Keratinocyte (primary cell): Measurements from ENCODE around the gene DCUN1D4.

ENCODE experiments used
- CTCF ChIP-seq, 3 experiments: IDR thresholded peaks in 1 of 3; conservative IDR thresholded peaks in 1 of 3; optimal IDR thresholded peaks in 1 of 3; 2 replicates in 2 of 3; 3 replicates in 1 of 3; pipeline versions ENCODE3 to v1.5.1; 2011; ENCODE audit warnings: low read length in 3 of 3, mild to moderate bottlenecking in 3 of 3, moderate library complexity in 2 of 3, control low read depth in 1 of 3, inconsistent platforms in 1 of 3; ENCODE audit not compliant: insufficient read depth in 2 of 3; ENCODE audit errors: extremely low read depth in 1 of 3
- EZH2 ChIP-seq: IDR thresholded peaks from one replicate; pipeline ENCODE4 v1.6.1; 2012; ENCODE audit warnings: inconsistent platforms, mild to moderate bottlenecking, low read length, moderate library complexity

DNA sequence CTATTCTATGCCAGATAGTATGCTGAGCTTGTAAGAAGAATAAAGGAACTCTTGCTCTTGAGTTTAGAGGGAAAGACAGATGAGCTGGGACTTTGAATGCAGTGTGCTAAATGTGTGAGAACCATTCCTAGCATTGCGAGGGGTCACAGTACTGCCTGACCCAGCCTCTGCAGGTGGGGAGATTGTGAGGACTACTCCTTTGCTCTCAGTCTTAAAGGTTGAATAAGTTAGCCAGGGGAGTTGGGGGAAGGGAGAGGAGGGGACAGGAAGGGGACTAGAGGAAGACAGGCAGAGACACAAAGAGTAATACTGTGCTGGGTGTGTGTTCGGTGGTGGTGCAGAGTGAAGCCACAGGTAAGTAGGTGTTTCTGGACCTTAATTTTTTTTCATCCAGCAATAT lies 41.7 kb downstream of the DCUN1D4 start:
- TF ChIP-seq CTCF (optimal IDR thresholded peaks at IDR 0.05 in 1 of 3, IDR thresholded peaks at IDR 0.05 in 1 of 3, conservative IDR thresholded peaks at IDR 0.05 in 1 of 3; ENCODE audit: extremely low read depth in 1 of 3, insufficient read depth in 2 of 3, low read length in 3 of 3) = no peak
- no peak for TF ChIP-seq EZH2
